Common myeloid progenitor, CD34-positive (primary cell): ENCODE measurements around the gene DRAXIN.
A peak's percentile ranks its signal among the peaks of the same experiment; 100 is the strongest.

Experiments used
- CTCF ChIA-PET: fragments of 350-600 bp; sonication (Branson Sonifier 250); formaldehyde crosslinking; loops from one replicate; lab custom pipeline; 2021; ENCODE audit warnings: antibody characterized with exemption; lab: Charles Lee
- POLR2A ChIA-PET: fragments of 350-600 bp; sonication (Branson Sonifier 250); formaldehyde crosslinking; loops from one replicate; lab custom pipeline; 2021; ENCODE audit warnings: antibody characterized with exemption; lab: Charles Lee
- DNase-seq, 3 donors: peaks; one replicate each; pipeline versions ENCODE4 v3.0.0 to v3.0.0-alpha.2; 2013
- H3K27ac ChIP-seq, 2 experiments: 1 replicate in 1 of 2; 2 replicates in 1 of 2; pipeline ENCODE4 v1.7.0; 2013; ENCODE audit warnings: inconsistent platforms in 2 of 2, low read length in 2 of 2, mild to moderate bottlenecking in 2 of 2, low read depth in 1 of 2, moderate library complexity in 1 of 2; ENCODE audit not compliant: severe bottlenecking in 2 of 2, insufficient read depth in 1 of 2, poor library complexity in 1 of 2
- H3K27me3 ChIP-seq, 5 experiments: replicated peaks in 2 of 5; 1 replicate in 3 of 5; 2 replicates in 2 of 5; pipeline versions ENCODE4 v1.6.1 to v1.7.0; 2013; ENCODE audit warnings: low read length in 4 of 5, mild to moderate bottlenecking in 2 of 5, moderate library complexity in 2 of 5, inconsistent platforms in 1 of 5; ENCODE audit not compliant: insufficient read depth in 5 of 5, control insufficient read depth in 4 of 5
- H3K36me3 ChIP-seq, 4 experiments: 1 replicate in 2 of 4; 2 replicates in 2 of 4; pipeline versions ENCODE4 v1.6.1 to v1.7.0; 2013; ENCODE audit warnings: low read length in 3 of 4, control low read depth in 1 of 4, mild to moderate bottlenecking in 1 of 4; ENCODE audit not compliant: control insufficient read depth in 4 of 4, insufficient read depth in 4 of 4
- H3K4me1 ChIP-seq, 4 experiments: 1 replicate in 3 of 4; 2 replicates in 1 of 4; pipeline versions ENCODE4 v1.6.1 to v1.7.1; 2013; ENCODE audit warnings: low read length in 3 of 4, mild to moderate bottlenecking in 3 of 4, control low read depth in 1 of 4, inconsistent platforms in 1 of 4, moderate library complexity in 1 of 4; ENCODE audit not compliant: control insufficient read depth in 4 of 4, insufficient read depth in 4 of 4; ENCODE audit errors: control extremely low read depth in 1 of 4
- H3K4me3 ChIP-seq, 7 experiments: 1 replicate in 4 of 7; 2 replicates in 3 of 7; pipeline versions ENCODE4 v1.5.1 to v1.7.0; 2013; ENCODE audit warnings: mild to moderate bottlenecking in 7 of 7, low read length in 6 of 7, moderate library complexity in 6 of 7, inconsistent platforms in 2 of 7, low read depth in 2 of 7, control low read depth in 1 of 7; ENCODE audit not compliant: insufficient read depth in 4 of 7, control insufficient read depth in 1 of 7; ENCODE audit errors: extremely low read depth in 1 of 7
- H3K9me3 ChIP-seq, 5 experiments: 1 replicate in 4 of 5; 2 replicates in 1 of 5; pipeline versions ENCODE4 v1.6.1 to v1.7.1; 2013; ENCODE audit warnings: low read length in 4 of 5, mild to moderate bottlenecking in 2 of 5, inconsistent platforms in 1 of 5, low read depth in 1 of 5, moderate library complexity in 1 of 5; ENCODE audit not compliant: control insufficient read depth in 4 of 5, insufficient read depth in 2 of 5; ENCODE audit errors: control extremely low read depth in 1 of 5
- WGBS: methylation state at CpG from one replicate; pipeline ENCODE4 v1.1.5; 2013; ENCODE audit not compliant: insufficient coverage; 5-methylcytosine and 5-hydroxymethylcytosine counted together

Gene DRAXIN

GRCh38 chr1:11646317-11646716 is 45.2 kb upstream of the DRAXIN start:
- Histone ChIP-seq H3K36me3 (no peaks in the 10 kb centered on the region), H3K4me3 (no peak overlapping the region), H3K9me3 (no peaks in the 10 kb centered on the region), H3K27me3 (peaks cover 2 to 36% (median 11%) of the 10 kb centered on the region in 5 experiments), H3K27ac (no peak overlapping the region), H3K4me1 (peaks cover 0 to 16% (median 9%) of the 10 kb centered on the region in 4 experiments)
- POLR2A ChIA-PET = no interaction called here
- 97% methylated on average over 9 of the region's 9 CpGs for WGBS
- CTCF ChIA-PET = interaction anchor here (0.5 to 4.5 kb wide), 12 partner anchors 9 to 1729 kb away, joined by 3 to 27 read pairs (median 4); partner anchors contain the start of gene FBXO6
- no peak for DNase-seq

GRCh38 chr1:11647333-11647732 is 44.2 kb upstream of the DRAXIN start:
- H3K36me3 ChIP-seq = no peaks in the 10 kb centered on the region
- no peaks in the 10 kb centered on the region for H3K9me3 ChIP-seq
- no peak overlapping the region for H3K27ac ChIP-seq
- H3K4me3 ChIP-seq = no peak overlapping the region
- CTCF ChIA-PET = interaction anchor here (1.3 to 4.5 kb wide), 5 partner anchors 15 to 610 kb away, joined by 3 to 27 read pairs (median 4); partner anchors contain the start of gene FBXO6
- POLR2A ChIA-PET = no interaction called here
- H3K27me3 ChIP-seq = peaks cover 2 to 40% (median 14%) of the 10 kb centered on the region in 5 experiments
- 100% methylated on average over 3 of the region's 7 CpGs for WGBS
- no peak for DNase-seq
- H3K4me1 ChIP-seq = peaks cover 0 to 16% (median 9%) of the 10 kb centered on the region in 4 experiments

GRCh38 chr1:11648039-11648438 is 43.5 kb upstream of the DRAXIN start:
- DNase-seq = no peak
- Histone ChIP-seq H3K27me3 (peaks cover 2 to 42% (median 14%) of the 10 kb centered on the region in 5 experiments), H3K4me1 (peaks cover 0 to 16% (median 9%) of the 10 kb centered on the region in 4 experiments), H3K36me3 (no peaks in the 10 kb centered on the region), H3K27ac (no peak overlapping the region), H3K9me3 (no peaks in the 10 kb centered on the region), H3K4me3 (no peak overlapping the region)
- CTCF ChIA-PET = interaction anchor here (1.3 to 4.5 kb wide), 4 partner anchors 15 to 610 kb away, joined by 3 to 27 read pairs (median 9); partner anchors contain the start of gene FBXO6
- 97% methylated on average over 3 of the region's 6 CpGs for WGBS
- POLR2A ChIA-PET = interaction anchor here (0.7 kb wide), 1 partner anchor 329 kb away, joined by 3 read pairs; no protein-coding TSS in a partner anchor

- POLR2A ChIA-PET = no interaction called here
These were observed 42.8 kb upstream of the DRAXIN start for GRCh38 chr1:11648732-11649158.

GRCh38 chr1:11649237-11649623 is 42.3 kb upstream of the DRAXIN start:
- no peak for DNase-seq
- peak overlapping the region in 1 of 7 experiments; percentile 31 for H3K4me3 ChIP-seq
- peaks cover 0 to 16% (median 11%) of the 10 kb centered on the region in 4 experiments for H3K4me1 ChIP-seq
- H3K27me3 ChIP-seq = peaks cover 2 to 49% (median 12%) of the 10 kb centered on the region in 5 experiments
- H3K36me3 ChIP-seq = no peaks in the 10 kb centered on the region
- H3K27ac ChIP-seq = no peak overlapping the region
- 15% methylated on average over 2 of the region's 9 CpGs for WGBS
- H3K9me3 ChIP-seq = no peaks in the 10 kb centered on the region
- ChIA-PET CTCF (interaction anchor here (0.9 to 4.5 kb wide), 8 partner anchors 14 to 611 kb away, joined by 4 to 27 read pairs (median 6); partner anchors contain the start of gene FBXO6), POLR2A (no interaction called here)

More at GRCh38 chr1:11648732-11649158, 42.8 kb upstream of the DRAXIN start:
- 35% methylated on average over 17 of the region's 30 CpGs for WGBS
- peak in 2 of 3 donors; percentile 22 to 27 for DNase-seq
- Histone ChIP-seq H3K27ac (no peak overlapping the region), H3K36me3 (no peaks in the 10 kb centered on the region), H3K4me3 (no peak overlapping the region), H3K4me1 (peaks cover 0 to 16% (median 9%) of the 10 kb centered on the region in 4 experiments), H3K27me3 (peaks cover 2 to 44% (median 12%) of the 10 kb centered on the region in 5 experiments), H3K9me3 (no peaks in the 10 kb centered on the region)
- CTCF ChIA-PET = interaction anchor here (1.3 to 4.5 kb wide), 6 partner anchors 14 to 611 kb away, joined by 3 to 27 read pairs (median 9); partner anchors contain the start of gene FBXO6

DNA sequence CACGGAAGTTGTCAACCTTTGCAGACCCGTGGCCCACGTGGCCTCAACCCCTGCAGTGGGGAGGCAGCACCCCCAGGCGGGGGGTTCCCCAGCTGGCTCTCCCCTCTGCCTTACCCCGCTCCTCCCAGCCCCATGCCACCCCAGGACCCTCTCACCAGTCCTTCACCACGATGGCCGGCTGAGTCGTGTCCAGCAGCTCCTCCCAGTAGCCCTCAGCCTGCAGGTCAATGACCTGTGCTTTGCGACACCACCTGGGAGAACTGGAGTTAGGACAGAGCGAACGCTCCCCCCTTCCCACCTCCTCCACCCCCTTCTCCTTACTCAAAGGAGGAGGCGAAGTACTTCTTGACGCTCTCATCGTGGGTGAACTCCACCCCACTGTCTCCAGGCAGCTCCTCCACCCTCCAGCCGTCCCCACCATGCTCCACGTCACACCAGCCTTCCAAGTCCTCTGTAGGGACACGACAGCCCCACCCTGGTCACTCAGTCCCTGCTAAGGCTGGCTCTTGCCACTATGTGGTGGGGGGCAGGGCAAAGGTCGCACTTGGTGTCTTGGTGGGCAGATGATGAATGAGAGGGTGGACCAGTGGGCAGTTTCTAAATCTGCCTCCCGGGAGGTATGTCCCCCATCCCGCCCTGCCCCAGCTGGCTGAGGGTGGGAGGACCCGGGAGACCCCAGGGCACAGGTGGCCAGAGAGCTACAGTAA is 41.7 kb upstream of the DRAXIN start:
- H3K27ac ChIP-seq = no peak overlapping the region
- peak overlapping the region in 1 of 7 experiments; percentile 31 for H3K4me3 ChIP-seq
- H3K9me3 ChIP-seq = no peaks in the 10 kb centered on the region
- H3K4me1 ChIP-seq = peaks cover 0 to 18% (median 14%) of the 10 kb centered on the region in 4 experiments
- 36% methylated on average over 13 of the region's 21 CpGs for WGBS
- H3K27me3 ChIP-seq = peaks cover 2 to 50% (median 12%) of the 10 kb centered on the region in 5 experiments
- CTCF ChIA-PET = interaction anchor here (0.8 to 4.5 kb wide), 16 partner anchors 9 to 612 kb away, joined by 3 to 27 read pairs (median 4); partner anchors contain the start of gene FBXO6
- no peak for DNase-seq
- POLR2A ChIA-PET = interaction anchor here (0.7 kb wide), 1 partner anchor 150 kb away, joined by 4 read pairs; no protein-coding TSS in a partner anchor
- no peaks in the 10 kb centered on the region for H3K36me3 ChIP-seq
